ENCODE measurements around the gene FGD3.

Gene FGD3

DNA sequence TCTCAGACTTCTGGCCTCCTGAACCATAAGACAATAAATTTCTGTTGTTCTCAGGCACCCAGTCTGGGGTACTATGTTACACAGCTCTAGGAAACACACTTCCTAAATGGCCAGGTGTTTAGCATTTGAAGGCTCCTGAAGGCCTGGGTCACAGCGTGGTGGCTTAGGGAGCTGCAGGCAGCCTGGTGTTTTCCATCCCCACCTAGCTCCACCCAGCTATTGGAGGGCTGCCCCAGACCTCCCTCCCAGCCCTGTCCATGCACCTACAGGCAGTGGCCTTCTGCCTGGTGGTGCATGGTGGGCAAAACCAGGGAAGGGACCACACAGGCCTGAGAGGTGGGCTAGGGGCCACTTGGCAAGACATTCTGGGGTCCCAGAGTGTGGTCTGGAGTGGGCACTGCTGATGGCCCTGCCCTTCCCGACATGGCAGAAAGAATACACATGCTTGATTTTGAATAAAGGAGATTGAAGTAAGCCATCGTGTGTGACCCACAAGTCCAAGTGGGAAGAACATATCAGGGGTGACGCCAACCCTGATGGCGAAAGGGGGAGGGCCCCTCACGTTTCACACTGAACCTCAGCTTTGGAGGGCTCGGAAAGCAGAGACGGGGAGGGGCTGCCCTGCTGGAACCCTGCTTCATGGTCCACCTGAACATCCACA lies 109.8 kb downstream of the FGD3 start:
- no peak for DNase-seq

DNA sequence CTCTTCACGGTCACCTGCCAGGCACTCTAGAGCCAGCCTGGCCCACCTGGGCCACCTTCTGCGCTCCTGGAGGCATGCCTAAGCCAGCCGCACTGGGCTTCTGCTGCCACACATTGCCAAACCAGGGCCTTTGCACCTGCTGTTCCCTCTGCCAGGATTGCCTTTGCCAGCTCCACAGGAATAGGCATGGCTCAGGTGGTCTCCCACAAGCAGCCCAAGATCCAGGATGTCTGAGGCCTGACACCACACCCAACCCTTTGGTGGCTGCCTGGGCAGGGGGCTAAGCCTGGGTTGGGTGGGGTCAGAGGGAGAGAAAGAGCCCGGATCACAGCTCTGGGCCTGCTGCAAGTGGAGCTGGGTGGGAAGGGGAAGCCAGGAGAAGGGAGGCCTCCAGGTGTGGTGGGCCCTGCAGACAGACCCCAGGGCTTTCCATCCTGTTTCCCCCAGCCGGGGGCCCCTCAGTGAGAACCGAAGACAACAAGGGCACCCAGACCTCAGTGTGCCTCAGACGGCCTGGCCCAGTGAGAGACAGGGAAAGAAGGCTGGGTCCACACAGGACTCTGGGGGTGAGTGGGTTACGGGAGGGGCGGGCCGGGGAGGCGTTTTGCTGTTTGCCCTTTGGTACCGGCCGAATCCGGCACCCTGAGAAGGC lies 110.5 kb downstream of the FGD3 start:
- no peak for DNase-seq

DNA sequence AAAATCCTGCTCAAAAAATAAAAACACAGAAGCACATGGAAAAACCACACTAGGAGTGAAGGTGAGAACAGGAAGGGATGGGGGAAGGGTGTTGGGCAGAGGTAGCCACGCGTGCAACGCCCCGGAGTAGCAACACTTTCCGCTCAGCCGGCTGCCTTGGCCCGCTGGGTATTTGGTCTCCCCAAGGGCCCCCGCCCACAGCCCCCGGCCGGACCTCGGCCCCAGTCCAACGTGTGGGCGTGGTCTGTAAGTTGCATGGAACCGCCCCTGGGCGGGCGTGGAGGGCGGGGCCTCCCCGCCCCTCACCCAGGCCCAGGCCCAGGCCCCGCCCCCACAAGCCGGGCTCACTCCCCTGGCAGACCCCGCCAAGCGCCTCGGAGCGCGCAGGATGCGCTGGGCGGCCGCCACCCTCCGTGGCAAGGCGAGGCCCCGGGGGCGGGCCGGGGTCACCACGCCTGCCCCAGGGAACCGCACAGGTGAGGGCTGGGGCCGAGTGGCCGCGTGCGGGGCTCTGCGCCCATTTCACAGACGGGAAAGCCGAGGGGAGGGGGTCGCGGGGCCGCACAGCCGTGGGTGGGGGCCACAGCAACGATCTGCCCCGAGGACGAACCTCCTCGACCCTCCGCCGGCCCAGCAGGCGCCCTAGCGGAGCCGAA lies 111.2 kb downstream of the FGD3 start, which contains the start of gene SUSD3:
SUSD3 (plus strand) TSS at position 347 of the 656 bp plus-strand sequence; CDS start at position 389, 42 bp downstream.
- peak; percentile 30 to 38 for DNase-seq

DNA sequence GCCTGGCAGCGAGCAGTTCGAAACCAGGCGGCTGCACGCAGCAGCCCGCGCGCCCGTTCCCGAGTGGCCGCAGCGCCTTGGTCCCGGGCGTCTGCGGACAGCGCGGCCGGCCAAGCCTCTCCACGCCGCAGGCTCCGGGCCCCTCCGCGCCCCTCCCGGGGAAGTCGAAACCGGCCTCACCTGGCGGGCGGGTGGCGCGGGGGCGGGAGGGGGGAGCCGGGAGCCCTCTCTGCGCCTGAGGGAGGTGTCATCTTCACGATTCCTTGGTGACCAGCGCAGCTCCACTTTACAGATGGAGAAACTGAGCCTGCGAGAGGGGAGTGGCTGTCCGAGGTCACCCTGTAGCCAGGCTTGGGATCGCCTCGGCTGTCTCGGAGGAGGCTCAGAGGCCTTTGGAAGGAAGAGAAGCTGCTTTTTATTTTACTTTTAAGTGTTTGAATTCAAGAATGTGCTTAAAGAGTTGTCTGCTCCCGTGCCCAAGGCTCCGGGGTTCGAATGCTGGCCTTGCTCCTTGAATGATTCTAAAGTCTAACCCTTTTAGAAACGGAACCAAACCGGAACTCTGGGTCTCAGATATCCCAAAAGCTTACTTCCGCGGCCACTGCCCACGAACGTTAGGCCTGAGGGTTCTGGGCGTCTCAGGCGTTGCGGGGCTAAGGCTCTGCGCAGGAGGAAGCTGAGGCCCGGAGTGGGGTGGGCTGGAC lies 111.8 kb downstream of the FGD3 start:
- DNase-seq, result peak; percentile 38

DNA sequence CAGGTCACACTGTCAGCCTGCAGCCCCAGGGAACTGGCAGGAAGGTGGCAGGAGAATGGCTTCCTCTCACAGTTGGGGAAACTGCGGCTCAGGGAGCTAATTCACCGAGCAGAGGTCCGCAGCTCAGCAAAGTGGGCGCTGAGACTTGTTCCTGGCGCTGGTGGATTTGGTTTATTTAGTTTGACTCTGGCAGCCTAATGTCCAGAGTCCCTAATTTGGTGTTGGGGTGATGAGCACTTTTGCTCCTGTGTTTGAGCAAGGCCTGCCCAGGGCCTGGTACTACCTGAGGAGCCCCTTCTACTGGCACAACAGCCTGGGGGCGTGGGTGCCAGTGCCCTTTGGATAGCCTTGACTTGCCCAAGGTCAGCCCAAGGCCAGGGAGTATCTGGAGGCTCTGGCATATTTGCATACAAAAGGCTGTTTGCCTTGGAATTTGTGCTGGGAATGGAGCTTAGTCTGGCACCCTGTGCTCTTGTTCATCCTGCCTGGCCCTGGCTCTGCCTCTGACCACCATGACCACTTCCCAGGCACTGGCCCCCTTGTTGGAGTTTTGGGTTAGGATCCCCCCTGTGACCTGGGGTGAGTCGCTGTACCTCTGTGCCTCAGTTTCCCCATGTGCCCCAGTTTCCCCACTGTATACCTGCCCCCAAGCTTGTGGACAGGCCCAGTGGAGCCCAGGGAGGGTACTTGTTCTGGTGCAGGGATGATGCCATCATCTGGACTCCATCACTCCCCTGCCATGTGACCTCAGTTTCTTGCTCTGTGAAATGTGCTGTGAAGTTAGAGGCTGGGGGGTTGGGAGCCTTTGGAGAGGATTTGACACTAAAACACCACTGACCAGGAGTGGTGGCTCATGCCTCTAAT lies 112.6 kb downstream of the FGD3 start:
- DNase-seq, result no peak

DNA sequence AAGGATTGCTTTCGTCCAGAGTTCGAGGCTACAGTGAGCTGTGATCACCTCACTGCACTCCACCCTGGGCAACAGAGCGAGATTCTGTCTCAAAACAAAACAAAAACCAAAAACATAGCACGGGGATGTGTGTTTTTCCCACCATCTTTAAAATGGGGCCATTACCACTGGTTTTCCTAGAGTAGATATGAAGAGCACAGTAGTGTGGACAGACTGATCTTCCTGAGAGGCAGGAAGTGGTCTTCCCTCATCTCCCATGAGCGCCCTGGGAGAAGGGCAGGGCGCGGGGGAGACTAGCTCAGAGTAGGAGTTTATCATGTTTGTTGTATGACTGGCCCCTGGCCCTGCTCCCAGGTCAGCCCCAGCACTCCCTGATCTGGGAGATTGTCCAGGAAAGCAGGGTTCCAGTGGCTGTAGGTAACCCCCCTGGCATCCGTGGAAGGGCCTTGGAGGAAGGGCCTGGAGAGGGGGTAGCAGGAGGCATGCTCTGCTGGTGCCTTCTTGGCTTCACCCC lies 113.5 kb downstream of the FGD3 start:
- DNase-seq, result no peak

DNA sequence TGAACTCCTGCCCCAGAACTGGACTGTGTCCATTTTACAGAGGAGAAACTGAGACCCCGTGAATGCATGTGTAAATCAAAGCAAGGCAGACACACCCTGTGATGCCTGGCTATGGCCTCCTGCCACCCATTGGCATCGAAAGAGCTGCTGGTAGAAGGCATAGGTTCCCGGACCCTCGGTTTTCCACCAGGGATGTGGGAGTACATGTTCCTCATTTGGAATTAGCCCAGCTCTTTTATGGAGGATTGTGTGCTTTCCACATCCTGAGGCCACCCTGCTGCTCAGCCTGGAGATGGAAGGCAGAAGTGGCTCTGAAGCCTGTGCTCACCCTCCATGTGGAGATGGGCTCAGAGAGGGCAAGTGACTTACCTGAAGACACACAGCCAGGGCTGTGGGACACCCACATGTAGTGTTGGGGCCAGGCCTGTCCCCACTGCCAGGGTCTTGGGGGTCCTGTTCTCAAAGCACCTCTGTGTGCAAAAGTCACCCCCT lies 114.0 kb downstream of the FGD3 start:
- no peak for DNase-seq

DNA sequence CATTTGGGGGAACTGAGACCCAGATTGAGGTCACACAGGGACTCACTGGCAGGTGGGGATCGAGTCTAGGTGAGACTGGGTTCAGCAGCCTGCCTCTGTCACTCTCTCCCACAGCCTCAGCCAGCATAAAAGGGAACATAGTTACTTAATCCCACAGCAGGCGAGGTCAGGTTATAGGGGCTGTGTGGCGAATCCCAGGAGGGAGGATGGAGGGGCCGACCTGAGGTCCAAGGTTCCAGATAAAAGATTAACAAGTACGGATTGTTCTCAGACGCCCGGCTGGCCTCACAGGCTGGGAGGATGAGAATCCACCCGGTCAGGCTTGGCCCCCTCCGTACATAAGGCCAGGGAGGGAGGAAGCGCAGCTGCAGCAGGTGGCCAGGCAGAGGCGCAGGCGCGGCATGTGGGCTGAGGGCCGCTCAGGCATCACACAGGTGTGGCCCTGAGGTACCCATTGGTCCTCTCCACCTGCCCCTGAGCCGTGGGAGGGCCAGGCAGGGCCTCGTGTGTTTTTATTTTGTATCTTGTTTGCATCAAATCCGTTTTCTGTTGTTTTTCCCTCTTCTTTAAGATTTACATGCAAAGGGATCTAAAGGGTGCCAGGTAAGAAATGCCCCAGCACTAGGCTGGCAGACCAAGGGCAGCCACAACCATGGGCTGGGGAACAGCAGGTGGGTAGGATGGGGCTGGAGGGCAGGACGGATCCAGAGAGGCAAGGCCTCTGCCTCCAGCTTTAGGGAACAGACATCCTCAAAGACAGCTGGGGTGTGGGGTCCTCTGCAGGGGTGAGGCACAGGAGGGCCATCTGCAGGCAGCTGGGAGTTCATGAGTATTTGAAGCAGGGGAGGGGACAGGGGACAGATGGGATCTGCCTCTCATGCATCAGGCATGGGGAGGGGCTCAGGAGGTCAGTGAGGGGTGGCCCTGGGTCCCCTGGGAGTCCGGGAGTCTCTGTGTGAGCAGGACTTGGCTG lies 114.8 kb downstream of the FGD3 start:
- no peak for DNase-seq

DNA sequence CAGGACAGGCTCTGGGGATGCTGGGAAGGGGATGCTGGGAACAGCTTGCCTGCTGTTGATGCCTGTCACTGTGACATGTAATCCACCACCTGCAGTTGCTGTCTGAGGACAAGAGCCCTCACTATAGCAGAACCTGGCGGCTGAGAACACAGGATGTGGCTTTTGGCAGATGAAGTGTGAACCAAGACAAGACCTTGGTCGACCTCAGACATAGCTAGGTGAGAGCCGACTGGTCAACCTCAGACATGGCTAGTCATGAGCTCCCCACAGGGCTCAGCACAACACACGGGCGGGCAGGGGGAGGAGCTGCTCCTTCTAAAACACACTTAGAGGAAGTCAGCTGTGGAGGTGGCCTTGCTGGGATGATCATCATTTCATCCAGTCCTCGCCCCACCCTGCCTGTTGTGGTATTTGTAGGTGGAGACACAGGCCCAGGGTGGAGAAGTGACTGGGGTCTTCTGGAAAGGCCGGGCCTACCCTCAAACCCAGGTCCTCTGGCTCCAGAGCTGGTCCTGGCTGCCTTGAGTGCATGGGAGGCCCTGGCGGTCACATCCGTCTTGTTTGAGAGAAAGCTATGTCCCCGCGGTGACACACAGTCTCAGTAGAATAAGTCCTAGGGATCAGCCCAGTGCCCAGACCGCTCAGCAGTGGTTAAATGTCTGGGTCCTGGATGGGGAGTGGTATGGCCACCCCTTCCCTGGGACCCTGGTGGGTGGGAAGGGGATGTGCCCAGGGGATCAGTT lies 117.2 kb downstream of the FGD3 start:
- peak; percentile 48 to 52 for DNase-seq

DNA sequence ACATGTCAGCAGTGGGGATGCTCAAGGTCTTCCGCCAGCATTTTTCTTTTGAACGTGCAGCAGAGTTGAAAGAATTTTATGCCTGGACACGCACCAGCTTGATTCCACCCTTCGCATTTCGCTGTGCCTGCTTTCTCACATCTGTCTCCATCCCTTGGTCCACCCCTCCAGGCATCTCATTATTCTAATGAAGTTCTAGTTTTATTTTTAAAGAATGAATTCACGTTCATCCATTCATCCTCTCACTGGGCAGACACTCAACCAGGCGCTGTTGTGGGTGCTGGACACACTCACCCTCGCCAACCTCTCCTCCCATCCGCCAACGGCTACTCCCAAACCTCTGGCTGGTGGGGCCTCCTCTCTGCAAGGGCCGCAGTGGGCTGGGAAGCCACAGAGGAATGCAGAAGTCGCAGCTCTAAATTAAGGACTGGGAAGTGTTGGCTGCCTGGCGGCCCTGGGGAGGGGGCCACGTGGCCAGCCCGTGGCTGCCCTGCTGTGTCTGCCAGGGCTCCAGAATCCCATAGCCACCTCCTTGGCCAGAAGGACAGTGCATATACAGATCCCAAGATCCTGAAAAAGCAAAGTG lies 117.9 kb downstream of the FGD3 start:
- no peak for DNase-seq

DNA sequence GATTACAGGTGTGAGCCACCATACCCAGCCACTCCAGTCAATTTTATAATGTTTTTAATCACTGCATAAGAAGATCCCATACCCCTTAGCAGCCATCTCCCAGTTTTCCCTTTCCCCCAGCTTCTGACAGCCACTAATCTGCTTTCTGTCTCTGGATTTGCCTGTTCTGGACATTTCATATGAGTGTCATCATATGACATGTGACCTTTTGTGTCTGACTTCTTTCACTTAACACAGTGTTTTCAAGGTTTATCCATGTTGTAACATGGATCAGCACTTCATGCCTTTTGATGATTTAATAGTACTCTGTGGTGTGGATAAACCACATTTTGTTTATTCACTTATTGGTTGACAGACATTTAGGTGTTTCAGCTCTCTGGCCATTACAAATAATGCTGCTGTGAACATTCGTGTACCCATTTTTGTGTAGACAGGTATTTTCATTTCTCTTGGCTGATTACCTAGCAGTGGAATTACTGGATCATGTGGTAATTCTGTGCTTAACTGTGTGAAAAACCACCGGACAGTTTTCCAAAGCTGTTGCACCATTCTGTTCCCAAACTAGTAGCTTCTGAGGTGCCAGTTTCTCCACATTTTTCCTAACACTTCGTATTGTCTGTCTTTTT lies 119.8 kb downstream of the FGD3 start:
- peak in 1 of 2 donors; percentile 53 for DNase-seq

DNA sequence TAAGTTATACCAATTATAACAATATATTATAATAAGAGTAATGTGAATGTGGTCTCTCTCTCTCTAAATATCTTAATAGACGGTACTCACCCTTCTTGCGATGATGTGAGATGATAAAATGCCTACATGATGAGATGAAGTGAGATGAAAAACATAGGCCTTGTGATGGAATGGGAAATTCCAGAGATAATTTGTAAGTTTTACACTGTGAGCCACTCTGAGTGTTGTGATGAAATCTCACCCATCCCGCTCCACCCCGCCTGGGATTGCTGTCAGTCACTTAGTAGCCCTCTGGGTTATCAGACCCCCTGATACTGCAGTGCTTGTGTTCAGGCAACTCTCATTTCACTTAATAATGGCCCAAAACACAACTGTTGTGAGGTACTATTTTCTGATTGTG lies 121.6 kb downstream of the FGD3 start:
- peak in 1 of 2 donors; percentile 29 for DNase-seq

DNA sequence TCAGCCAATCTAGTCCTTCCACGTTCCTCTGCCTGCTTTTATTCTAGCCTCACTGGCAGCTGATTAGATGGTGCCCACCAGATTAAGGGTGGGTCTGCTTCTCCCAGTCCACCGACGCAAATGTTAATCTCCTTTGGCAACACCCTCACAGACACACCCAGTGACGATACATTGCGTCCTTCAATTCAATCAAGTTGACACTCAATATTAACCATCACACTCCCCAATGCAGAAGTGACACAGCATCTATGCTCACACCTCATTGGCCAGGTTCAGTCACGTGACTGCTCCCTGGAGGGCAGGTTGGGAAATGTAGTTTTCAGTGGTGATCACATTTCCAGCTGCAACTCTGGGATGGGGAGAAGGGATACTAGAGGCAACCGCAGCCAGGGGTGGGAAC lies 124.1 kb downstream of the FGD3 start:
- no peak for DNase-seq

DNA sequence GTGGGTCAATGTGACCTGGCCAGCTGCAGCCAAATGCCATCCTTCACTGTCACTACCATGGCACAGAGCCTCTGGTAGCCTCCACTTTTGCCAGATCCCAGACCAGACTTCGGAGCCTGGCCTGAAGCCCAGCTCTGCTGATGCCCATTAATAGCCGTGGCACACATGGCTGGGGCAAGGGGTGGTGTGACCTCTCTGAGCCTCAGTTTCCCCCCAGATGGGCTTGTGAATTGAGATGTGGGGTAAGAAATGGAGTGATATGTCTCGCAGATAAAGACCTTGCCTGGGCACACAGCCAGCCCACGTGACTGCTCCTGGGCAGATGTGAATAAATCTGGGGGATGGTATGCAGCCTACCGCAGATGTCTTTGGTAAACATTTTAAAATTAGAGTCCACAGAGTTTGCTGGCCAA lies 125.1 kb downstream of the FGD3 start:
- DNase-seq, result no peak

DNA sequence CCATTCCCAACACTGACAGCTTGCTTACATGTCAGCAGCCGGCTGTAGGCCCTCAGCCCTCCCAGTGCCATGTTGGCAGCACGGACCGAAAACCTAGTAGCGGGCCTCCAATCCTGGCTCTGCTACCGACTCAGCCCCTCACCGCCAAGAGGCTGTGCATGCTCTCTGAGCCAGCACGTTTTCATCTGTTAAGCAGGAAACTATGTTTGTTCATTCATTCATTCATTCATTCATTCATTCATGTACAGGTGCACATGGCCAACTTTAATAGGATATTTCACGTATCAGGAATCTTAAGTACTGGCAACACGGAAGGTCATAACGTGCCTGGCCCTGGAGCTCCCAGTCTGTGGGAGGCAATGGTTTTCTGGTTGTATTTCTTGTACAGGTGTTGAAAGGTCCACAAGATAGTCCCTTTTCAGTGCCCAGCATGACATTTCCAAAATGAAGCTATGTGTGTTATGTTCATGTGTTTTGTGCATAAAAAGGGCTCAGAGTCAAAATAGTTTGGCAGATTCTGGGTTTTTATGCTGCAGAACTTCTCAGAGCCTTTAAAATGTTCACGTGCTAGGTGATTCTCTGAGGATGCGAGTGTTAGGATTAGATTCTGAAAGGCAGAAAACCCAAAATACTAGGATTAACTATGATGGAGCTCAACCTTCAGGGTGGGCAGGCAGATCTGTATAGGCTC lies 128.9 kb downstream of the FGD3 start:
- DNase-seq, result no peak

DNA sequence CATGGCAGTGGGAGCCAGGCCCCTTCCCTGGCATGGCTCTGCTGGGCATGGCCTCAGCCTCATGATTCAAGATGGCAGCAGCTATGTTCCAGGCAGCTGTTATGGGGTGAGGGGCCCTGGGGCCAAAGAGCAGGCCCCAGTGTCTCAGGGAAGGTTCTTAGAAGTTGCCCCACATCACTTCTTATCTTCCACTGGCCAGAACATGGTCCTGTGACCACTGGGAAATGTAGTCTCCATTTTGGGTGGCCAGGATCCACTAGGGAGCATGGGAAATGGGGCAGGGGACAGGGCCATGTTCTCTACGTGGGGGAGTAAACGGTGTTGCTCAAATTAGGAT lies 129.4 kb downstream of the FGD3 start:
- DNase-seq, result no peak

DNA sequence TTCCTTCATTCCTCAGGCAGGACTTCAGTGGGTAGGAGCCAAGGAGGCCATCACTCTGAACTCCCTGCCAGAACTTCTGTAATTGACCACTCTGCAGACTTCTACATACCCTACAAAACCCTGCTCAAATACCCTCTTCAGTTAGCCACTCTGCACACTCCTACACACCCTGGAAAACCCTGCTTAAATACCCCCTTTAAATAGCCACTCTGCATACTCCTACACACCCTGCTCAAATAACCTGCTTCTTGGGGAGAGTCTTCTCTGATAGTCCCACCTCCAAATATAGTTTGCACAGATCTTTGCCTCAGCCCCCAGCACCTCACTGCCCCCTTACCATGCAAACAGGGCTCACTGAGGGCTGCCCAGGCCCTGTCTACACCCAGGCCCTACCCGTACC lies 130.0 kb downstream of the FGD3 start:
- no peak for DNase-seq

DNA sequence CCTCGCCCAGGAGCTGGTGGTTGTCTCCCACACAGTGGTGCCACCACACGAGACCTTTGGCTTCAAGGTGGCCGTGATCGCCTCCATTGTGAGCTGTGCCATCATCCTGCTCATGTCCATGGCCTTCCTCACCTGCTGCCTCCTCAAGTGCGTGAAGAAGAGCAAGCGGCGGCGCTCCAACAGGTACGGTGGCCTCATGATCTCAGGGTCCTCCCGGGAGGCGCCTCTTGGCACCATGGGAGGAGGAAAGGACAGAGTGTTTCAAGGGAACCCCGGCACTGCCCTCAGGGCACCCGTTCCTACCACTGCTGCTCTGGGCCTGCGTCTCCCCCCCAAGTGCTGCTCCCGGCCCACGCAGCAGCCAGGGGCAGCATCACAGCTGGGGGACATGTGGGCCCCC lies 130.5 kb downstream of the FGD3 start:
- DNase-seq, result no peak

DNA sequence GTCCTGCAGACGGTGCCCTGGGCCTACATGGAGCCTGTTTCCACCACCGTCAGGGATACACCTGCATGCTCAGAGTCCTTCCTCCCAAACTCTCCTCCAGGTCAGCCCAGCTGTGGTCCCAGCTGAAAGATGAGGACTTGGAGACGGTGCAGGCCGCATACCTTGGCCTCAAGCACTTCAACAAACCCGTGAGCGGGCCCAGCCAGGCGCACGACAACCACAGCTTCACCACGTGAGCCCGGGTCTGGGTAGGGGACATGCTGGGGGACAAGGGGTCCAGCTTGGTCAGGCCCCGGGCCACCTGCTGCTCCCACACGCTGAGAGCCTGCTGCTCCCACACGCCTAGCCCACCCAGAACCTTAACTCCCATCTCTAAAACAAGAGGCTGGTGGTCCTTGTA lies 132.0 kb downstream of the FGD3 start:
- no peak for DNase-seq

Data from inflammatory macrophage treated with lipopolysaccharide for 1 hour (primary cell).